Uterus (tissue), 2 donors: ENCODE measurements around the gene IFIT3.

Experiments
- CTCF ChIP-seq, 4 experiments: fragments of 200-600 bp in 2 of 4; fragments of 450-650 bp in 2 of 4; sonication (generic) in 2 of 4; IDR thresholded peaks; one replicate each; pipeline ENCODE4 v1.5.1; 2016 to 2019; ENCODE audit warnings: antibody characterized with exemption in 4 of 4, mild to moderate bottlenecking in 2 of 4, moderate library complexity in 1 of 4
- POLR2A ChIP-seq, 2 donors: fragments of 450-650 bp; IDR thresholded peaks; one replicate each; pipeline ENCODE4 v1.6.1; 2016; ENCODE audit warnings: antibody characterized with exemption in 2 of 2, mild to moderate bottlenecking in 1 of 2, moderate library complexity in 1 of 2

- TF ChIP-seq POLR2A (IDR thresholded peaks at IDR 0.05) = no peak
- TF ChIP-seq CTCF (IDR thresholded peaks at IDR 0.05) = no peak
Measured at GRCh38 chr10:89337484-89337883, 9.7 kb downstream of the IFIT3 start.
